Right atrium auricular region (tissue), 2 donors: ENCODE data around the gene FAM171A1. TPM values are rescaled to one million over a fixed set of nuclear protein-coding genes. Genes with fewer than 3 reads are reported as not detected.
A peak's percentile ranks its signal among the peaks of the same experiment; 100 is the strongest.

Experiments
- DNase-seq: peaks from one replicate; pipeline ENCODE4 v3.0.0-alpha.2; 2019; ENCODE audit warnings: low spot score
- H3K27ac ChIP-seq, 2 donors: fragments of 200-600 bp; sonication (generic); 1 replicate in 1 of 2; 2 replicates in 1 of 2; pipeline ENCODE4 v1.5.1; 2016 to 2019
- H3K27me3 ChIP-seq, 2 donors: fragments of 200-600 bp; sonication (generic); one replicate each; pipeline versions ENCODE4 v1.5.1 to v1.6.0; 2017 to 2019
- H3K36me3 ChIP-seq: fragments of 200-600 bp; sonication (generic); one replicate; pipeline ENCODE4 v1.5.1; 2016
- H3K4me1 ChIP-seq, 2 donors: fragments of 200-600 bp; sonication (generic); one replicate each; pipeline versions ENCODE4 v1.5.1 to v1.6.0; 2017 to 2019
- H3K4me3 ChIP-seq, 2 donors: fragments of 200-600 bp; sonication (generic); 1 replicate in 1 of 2; 2 replicates in 1 of 2; pipeline ENCODE4 v1.5.1; 2017 to 2019; ENCODE audit warnings: mild to moderate bottlenecking in 1 of 2, moderate library complexity in 1 of 2
- H3K9me3 ChIP-seq, 2 donors: fragments of 200-600 bp; sonication (generic); one replicate each; pipeline ENCODE4 v1.5.1; 2019
- CTCF ChIP-seq, 2 donors: fragments of 200-600 bp; sonication (generic); IDR thresholded peaks; one replicate each; pipeline ENCODE4 v1.5.1; 2019; ENCODE audit warnings: antibody characterized with exemption in 2 of 2
- total RNA-seq, 2 donors: library from RNA; depleted of rRNA; stranded (reverse); fragments of >200 nt; gene quantifications; one replicate each; pipeline ENCODE4 v1.1.0, GENCODE V29; 2016

FAM171A1 gene
- total RNA-seq, 2 donors from 2014 or later = 7.8 to 13.7 TPM

DNA sequence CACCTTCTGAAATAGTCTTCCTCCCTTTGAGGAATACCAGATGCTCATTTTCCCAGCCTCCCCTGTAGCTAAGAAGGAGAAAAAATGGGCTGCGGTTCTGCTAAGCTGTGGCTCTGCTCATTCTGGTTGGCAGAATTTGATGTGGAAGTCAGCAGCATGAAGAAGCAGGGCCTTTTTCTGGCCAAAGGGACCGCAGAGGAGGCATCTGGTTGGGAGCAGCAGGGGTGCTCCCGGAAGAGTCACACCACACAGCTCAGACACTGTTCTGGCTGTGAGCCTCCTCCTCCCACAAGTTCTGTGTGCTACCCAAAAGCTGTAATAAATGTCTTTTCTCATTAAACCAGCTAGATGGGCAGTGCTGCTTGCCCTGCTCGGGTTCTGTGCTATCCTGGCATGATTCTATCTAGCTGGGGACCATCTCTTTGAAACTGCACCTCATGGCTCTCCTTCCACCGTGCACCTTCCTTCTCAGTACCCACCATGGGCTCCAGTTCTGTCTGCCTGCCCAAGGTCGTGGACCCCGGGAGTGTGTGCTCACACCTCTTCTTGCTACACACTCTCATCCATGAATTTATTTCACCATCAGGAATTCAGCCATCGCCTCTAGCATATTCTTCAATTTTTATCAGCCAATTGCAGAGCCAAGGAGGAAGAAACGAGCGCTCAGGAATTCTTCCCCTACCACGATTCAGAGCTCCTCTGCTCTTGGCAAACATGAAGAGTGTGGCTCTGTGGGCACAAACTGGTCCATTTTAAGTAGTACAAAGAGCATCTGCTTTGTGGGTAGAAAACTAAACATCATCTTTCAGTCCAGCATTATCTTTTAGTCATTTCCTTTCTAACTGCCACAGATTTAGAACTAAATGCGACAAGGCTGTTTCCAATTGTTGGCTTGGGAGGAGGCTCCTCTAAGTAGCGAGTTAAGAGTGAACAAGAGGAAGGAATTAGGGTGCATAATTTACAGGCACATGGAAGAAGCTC, 76.9 kb downstream of the FAM171A1 start:
- Histone ChIP-seq H3K36me3 (no peaks in the 10 kb centered on the region), H3K27ac (peak overlapping the region in 1 of 2 donors; percentile 20), H3K9me3 (no peaks in the 10 kb centered on the region), H3K27me3 (no peaks in the 10 kb centered on the region), H3K4me3 (no peak overlapping the region), H3K4me1 (peaks cover 0 to 8% of the 10 kb centered on the region in 2 donors)
- no peak for TF ChIP-seq CTCF (IDR thresholded peaks at IDR 0.05)
- DNase-seq = no peak

DNA sequence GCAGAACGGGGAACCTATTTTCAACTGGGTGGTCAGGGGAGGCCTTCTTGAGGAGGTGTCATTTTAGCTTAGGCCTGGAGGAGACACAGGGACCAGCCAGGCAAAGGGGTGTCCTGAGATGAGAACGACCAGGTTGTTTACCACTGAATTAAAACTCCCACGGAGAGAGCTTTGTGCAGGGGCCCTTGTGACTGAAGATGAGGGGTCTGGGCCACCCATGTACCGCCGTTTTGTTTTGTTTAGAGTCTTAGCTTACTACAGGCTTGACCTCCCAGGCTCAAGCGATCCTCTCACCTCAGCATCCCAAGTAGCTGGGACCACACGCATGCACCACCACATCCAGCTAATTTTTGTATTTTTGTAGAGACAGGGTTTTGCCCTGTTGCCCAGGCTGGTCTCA, 80.4 kb downstream of the FAM171A1 start:
- Histone ChIP-seq H3K27me3 (no peaks in the 10 kb centered on the region), H3K9me3 (no peaks in the 10 kb centered on the region), H3K4me3 (no peak overlapping the region), H3K27ac (no peak overlapping the region), H3K36me3 (no peaks in the 10 kb centered on the region), H3K4me1 (peaks cover 0 to 8% of the 10 kb centered on the region in 2 donors)
- no peak for DNase-seq
- no peak for TF ChIP-seq CTCF (IDR thresholded peaks at IDR 0.05)

DNA sequence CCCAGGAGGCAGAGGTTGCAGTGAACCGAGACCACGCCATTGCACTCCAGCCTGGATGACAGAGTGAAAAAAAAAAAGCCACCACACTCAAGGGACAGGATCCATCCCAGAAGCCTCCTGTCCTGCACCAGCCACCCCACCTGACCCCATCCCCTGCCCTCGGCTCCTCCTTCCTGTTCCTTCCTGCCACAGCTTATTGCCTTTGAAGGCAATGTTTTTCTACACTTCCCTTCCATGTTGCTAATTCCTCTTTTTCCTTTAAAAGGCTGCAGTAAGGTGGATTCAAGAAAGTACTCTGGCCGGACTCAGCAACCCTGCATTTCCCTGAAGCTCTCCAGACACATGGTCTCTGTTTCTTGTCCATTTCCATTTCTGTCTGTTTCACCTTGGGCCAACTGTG, 80.9 kb downstream of the FAM171A1 start:
- no peak for TF ChIP-seq CTCF (IDR thresholded peaks at IDR 0.05)
- no peak overlapping the region for H3K27ac ChIP-seq

GRCh38 chr10:15280974-15281373, 90.1 kb downstream of the FAM171A1 start:
- Histone ChIP-seq H3K4me1 (no peaks in the 10 kb centered on the region), H3K27me3 (no peaks in the 10 kb centered on the region), H3K36me3 (no peaks in the 10 kb centered on the region), H3K4me3 (no peak overlapping the region), H3K9me3 (no peaks in the 10 kb centered on the region), H3K27ac (no peak overlapping the region)
- no peak for DNase-seq
- TF ChIP-seq CTCF (IDR thresholded peaks at IDR 0.05) = no peak

More for the DNA sequence above, 80.9 kb downstream of the FAM171A1 start:
- no peak for DNase-seq
- no peak overlapping the region for H3K4me3 ChIP-seq
- no peaks in the 10 kb centered on the region for H3K27me3 ChIP-seq
- H3K36me3 ChIP-seq = no peaks in the 10 kb centered on the region
- H3K4me1 ChIP-seq = peaks cover 0 to 8% of the 10 kb centered on the region in 2 donors
- no peaks in the 10 kb centered on the region for H3K9me3 ChIP-seq

DNA sequence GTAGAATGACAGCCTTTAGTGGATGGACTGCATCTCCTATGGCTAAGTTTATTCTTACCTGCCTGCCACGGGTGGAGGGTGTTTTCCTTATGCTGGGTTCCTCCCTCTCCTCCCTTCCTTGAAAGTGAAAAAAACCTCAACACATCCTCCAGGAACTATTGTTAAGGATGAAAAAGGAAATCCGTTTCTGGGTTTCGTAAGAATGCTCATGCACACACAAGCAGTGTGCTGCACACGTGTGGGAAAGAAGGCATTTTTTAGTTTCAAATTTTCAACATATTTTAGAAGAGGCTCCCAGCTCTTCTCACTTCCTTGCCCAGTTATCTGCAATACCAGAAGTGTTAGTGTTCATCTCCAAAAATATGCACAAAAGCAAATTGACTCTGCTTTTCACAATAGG, 90.6 kb downstream of the FAM171A1 start:
- no peaks in the 10 kb centered on the region for H3K36me3 ChIP-seq
- no peaks in the 10 kb centered on the region for H3K27me3 ChIP-seq

More for the DNA sequence above, 90.6 kb downstream of the FAM171A1 start:
- no peak overlapping the region for H3K4me3 ChIP-seq
- H3K4me1 ChIP-seq = no peaks in the 10 kb centered on the region
- TF ChIP-seq CTCF (IDR thresholded peaks at IDR 0.05) = no peak
- H3K27ac ChIP-seq = no peak overlapping the region
- no peak for DNase-seq
- no peaks in the 10 kb centered on the region for H3K9me3 ChIP-seq
